GM12872 (cell line): Measurements from ENCODE around the gene ABO.

ENCODE experiments used
- CTCF ChIP-seq: IDR thresholded peaks from 3 replicates; pipeline ENCODE4 v1.5.1; 2011; ENCODE audit warnings: low read depth, mild to moderate bottlenecking, low read length, moderate library complexity; ENCODE audit not compliant: insufficient read depth

The ABO gene

GRCh38 chr9:133309608-133310007 lies 34.6 kb upstream of the ABO start:
- TF ChIP-seq CTCF: no peak

GRCh38 chr9:133307301-133307700 lies 32.3 kb upstream of the ABO start:
- TF ChIP-seq CTCF: no peak

- TF ChIP-seq CTCF: no peak
Observed at GRCh38 chr9:133306242-133307204, 31.5 kb upstream of the ABO start.

- TF ChIP-seq CTCF: no peak
Observed at GRCh38 chr9:133305731-133306130, 30.7 kb upstream of the ABO start.

GRCh38 chr9:133304477-133305377 lies 29.7 kb upstream of the ABO start:
- no peak for TF ChIP-seq CTCF

GRCh38 chr9:133304158-133304470 lies 29.1 kb upstream of the ABO start:
- TF ChIP-seq CTCF: no peak
